GM18519 (cell line): Measurements from ENCODE around the gene LENG8.
A peak's percentile ranks its signal among the peaks of the same experiment; 100 is the strongest.

Source experiments
- ATAC-seq: cut with Tn5 transposase; IDR thresholded peaks from one replicate; pipeline ENCODE4 v1.9.1; 2021; ENCODE audit warnings: mild to moderate bottlenecking, moderate library complexity; ENCODE audit not compliant: unreplicated experiment, low FRiP score

Gene LENG8

GRCh38 chr19:54448774-54449700 lies at the start of gene LENG8:
Gene LENG8, plus strand, starts transcription at chr19:54449199. Its CDS starts 2,146 bp downstream, at chr19:54451345.
- ATAC-seq, result peak; percentile 79

GRCh38 chr19:54400913-54401312 lies 48.1 kb upstream of the LENG8 start:
- ATAC-seq, result no peak

- ATAC-seq, result no peak
These were observed 45.9 kb upstream of the LENG8 start for GRCh38 chr19:54403054-54403453.

- no peak for ATAC-seq
These were observed 43.4 kb upstream of the LENG8 start for GRCh38 chr19:54405628-54406027.

- ATAC-seq, result no peak
These were observed 41.2 kb upstream of the LENG8 start for GRCh38 chr19:54407780-54408179.

GRCh38 chr19:54408456-54409026 lies 40.5 kb upstream of the LENG8 start:
- ATAC-seq, result no peak

- no peak for ATAC-seq
These were observed 38.0 kb upstream of the LENG8 start for GRCh38 chr19:54411033-54411432.

- ATAC-seq, result no peak
These were observed 36.1 kb upstream of the LENG8 start for GRCh38 chr19:54412877-54413276.

GRCh38 chr19:54414156-54414555 lies 34.8 kb upstream of the LENG8 start:
- no peak for ATAC-seq

- no peak for ATAC-seq
These were observed 33.6 kb upstream of the LENG8 start, which contains the start of gene TTYH1 for GRCh38 chr19:54415208-54415900. Gene TTYH1, plus strand, starts transcription at chr19:54415464. Its CDS starts 89 bp downstream, at chr19:54415553.

- no peak for ATAC-seq
These were observed 32.9 kb upstream of the LENG8 start for GRCh38 chr19:54415901-54416673.

GRCh38 chr19:54416695-54417491 lies 32.1 kb upstream of the LENG8 start:
- no peak for ATAC-seq

- no peak for ATAC-seq
These were observed 30.7 kb upstream of the LENG8 start for GRCh38 chr19:54418030-54418929.

- no peak for ATAC-seq
These were observed 29.8 kb upstream of the LENG8 start for GRCh38 chr19:54418930-54419800.

GRCh38 chr19:54420068-54420382 lies 29.0 kb upstream of the LENG8 start:
- ATAC-seq, result no peak

- no peak for ATAC-seq
These were observed 28.4 kb upstream of the LENG8 start for GRCh38 chr19:54420383-54421168.

GRCh38 chr19:54421169-54421516 lies 27.9 kb upstream of the LENG8 start:
- no peak for ATAC-seq
